ENCODE data around the gene TMEM208.
A peak's percentile ranks its signal among the peaks of the same experiment; 100 is the strongest.

Gene TMEM208

DNA sequence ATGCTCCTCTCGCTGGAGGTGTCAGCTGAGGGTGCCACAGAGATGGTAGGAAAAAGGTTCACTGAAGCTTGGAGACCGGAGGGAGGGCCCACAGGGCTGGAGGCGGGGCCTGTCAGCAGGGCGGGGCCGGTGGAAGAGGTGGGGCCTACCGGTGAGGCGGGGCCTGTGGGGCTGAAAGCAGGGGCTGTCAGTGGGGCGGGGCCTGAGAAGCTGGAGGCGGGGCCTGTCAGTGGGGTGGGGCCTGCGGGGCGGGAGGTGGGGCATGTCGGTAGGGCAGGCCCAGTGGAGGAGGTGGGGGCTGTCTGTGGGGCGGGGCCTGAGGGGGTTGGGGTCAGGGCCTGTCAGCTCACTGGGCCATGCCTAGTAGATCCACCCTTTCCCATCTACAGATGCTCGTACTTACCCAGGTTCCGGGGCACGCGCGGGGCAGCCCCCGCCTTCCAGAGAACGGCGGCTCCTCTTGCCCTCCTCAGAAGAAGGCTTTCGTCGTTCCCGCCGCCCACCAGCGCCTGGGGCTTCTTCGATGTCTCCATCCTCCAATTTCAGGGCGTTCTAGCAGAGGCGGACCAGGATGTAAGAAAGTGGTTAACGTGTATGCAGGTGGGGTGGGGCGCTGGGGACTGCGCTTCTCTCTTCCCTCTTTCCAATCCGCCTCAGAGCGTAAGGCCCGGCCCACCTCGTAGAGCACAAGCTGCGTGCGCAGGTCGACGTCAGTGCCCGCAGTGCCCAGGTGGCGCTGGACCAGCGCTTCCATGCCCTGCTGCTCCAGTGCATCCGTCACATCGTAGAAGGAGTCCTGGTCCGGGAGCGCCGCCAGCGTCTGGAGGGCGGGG, 9.8 kb downstream of the TMEM208 start:
- no peak overlapping the region for H3K9ac ChIP-seq (ENCODE audit: low read depth in 1 of 2, low read length in 2 of 2)
- no peaks in the 10 kb centered on the region for H3K27me3 ChIP-seq (ENCODE audit: control insufficient read depth in 1 of 2, insufficient read depth in 2 of 2, low read length in 2 of 2)
- no peak overlapping the region for H3K4me3 ChIP-seq (ENCODE audit: low read depth in 1 of 2, low read length in 2 of 2)
- H3K9me3 ChIP-seq (ENCODE audit: control insufficient read depth in 1 of 2, low read length in 2 of 2): no peaks in the 10 kb centered on the region
- peaks cover 13 to 15% of the 10 kb centered on the region in 2 donors for H3K4me1 ChIP-seq (ENCODE audit: control insufficient read depth in 1 of 2, insufficient read depth in 2 of 2, low read length in 2 of 2)
- peaks cover 23 to 53% of the 10 kb centered on the region in 2 donors for H3K36me3 ChIP-seq (ENCODE audit: control insufficient read depth in 1 of 2, insufficient read depth in 2 of 2, low read length in 2 of 2)
- H3K27ac ChIP-seq (ENCODE audit: low read depth, low read length): no peak overlapping the region

- H3K36me3 ChIP-seq (ENCODE audit: control insufficient read depth in 1 of 2, insufficient read depth in 2 of 2, low read length in 2 of 2): peaks cover 23 to 50% of the 10 kb centered on the region in 2 donors
- no peaks in the 10 kb centered on the region for H3K27me3 ChIP-seq (ENCODE audit: control insufficient read depth in 1 of 2, insufficient read depth in 2 of 2, low read length in 2 of 2)
- peaks cover 21 to 22% of the 10 kb centered on the region in 2 donors for H3K4me1 ChIP-seq (ENCODE audit: control insufficient read depth in 1 of 2, insufficient read depth in 2 of 2, low read length in 2 of 2)
- H3K9me3 ChIP-seq (ENCODE audit: control insufficient read depth in 1 of 2, low read length in 2 of 2): no peaks in the 10 kb centered on the region
- H3K9ac ChIP-seq (ENCODE audit: low read depth in 1 of 2, low read length in 2 of 2): no peak overlapping the region
- H3K4me3 ChIP-seq (ENCODE audit: low read depth in 1 of 2, low read length in 2 of 2): no peak overlapping the region
- H3K27ac ChIP-seq (ENCODE audit: low read depth, low read length): no peak overlapping the region
Measured at GRCh38 chr16:67237396-67238277, 10.7 kb downstream of the TMEM208 start.

DNA sequence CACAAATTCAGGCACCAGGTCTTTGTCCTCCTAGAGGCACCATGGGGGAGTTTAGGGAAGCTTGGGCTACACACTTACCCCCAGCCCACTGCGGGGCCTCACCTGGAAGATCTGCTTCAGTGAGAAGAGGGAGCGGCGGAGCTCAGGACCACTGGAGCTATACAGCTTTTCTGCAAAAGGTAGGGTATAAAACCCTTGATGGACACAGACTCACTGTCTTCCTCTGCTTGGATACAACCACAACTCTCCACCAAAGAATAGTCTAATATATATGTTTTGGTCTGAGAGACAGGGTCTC, 11.3 kb downstream of the TMEM208 start:
- no peaks in the 10 kb centered on the region for H3K27me3 ChIP-seq (ENCODE audit: control insufficient read depth in 1 of 2, insufficient read depth in 2 of 2, low read length in 2 of 2)
- peaks cover 23 to 50% of the 10 kb centered on the region in 2 donors for H3K36me3 ChIP-seq (ENCODE audit: control insufficient read depth in 1 of 2, insufficient read depth in 2 of 2, low read length in 2 of 2)
- peaks cover 22 to 26% of the 10 kb centered on the region in 2 donors for H3K4me1 ChIP-seq (ENCODE audit: control insufficient read depth in 1 of 2, insufficient read depth in 2 of 2, low read length in 2 of 2)
- no peak overlapping the region for H3K4me3 ChIP-seq (ENCODE audit: low read depth in 1 of 2, low read length in 2 of 2)
- no peak overlapping the region for H3K27ac ChIP-seq (ENCODE audit: low read depth, low read length)
- no peak overlapping the region for H3K9ac ChIP-seq (ENCODE audit: low read depth in 1 of 2, low read length in 2 of 2)
- H3K9me3 ChIP-seq (ENCODE audit: control insufficient read depth in 1 of 2, low read length in 2 of 2): no peaks in the 10 kb centered on the region

DNA sequence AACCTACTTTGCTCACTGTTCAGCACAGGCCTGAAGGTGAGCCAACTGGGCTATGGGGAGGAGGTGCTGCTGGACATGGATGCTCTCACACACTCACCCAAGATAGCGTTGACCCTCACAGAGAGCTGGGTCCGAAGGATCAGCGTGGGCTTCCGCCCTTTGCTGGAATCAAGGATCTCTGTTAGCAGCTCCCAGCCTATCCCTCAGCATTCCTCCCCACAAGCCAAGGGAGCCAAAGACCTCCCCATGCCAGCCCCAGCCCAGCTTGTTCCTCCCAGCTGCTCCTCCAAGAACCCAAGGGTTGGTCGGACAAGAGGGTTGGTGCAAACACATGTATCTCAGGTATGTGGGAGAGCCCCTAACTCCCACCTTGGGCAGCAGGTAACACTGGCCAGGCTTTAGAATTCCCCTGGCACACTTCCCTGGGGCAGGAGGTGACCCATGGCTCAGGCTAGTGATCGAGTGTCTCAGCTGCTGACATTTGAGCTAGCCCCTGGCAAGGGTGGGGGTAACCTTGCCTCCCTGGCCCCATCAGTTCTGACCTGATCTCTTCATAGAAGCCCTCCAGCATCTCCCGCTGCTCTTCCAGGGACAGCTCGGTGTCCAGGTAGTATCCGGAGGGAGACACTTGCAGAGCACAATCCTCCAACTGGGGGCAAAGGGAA, 12.0 kb downstream of the TMEM208 start:
- Histone ChIP-seq H3K27ac (ENCODE audit: low read depth, low read length) (no peak overlapping the region), H3K9me3 (ENCODE audit: control insufficient read depth in 1 of 2, low read length in 2 of 2) (no peaks in the 10 kb centered on the region), H3K4me3 (ENCODE audit: low read depth in 1 of 2, low read length in 2 of 2) (no peak overlapping the region), H3K36me3 (ENCODE audit: control insufficient read depth in 1 of 2, insufficient read depth in 2 of 2, low read length in 2 of 2) (peaks cover 19 to 46% of the 10 kb centered on the region in 2 donors), H3K4me1 (ENCODE audit: control insufficient read depth in 1 of 2, insufficient read depth in 2 of 2, low read length in 2 of 2) (peaks cover 28 to 33% of the 10 kb centered on the region in 2 donors), H3K9ac (ENCODE audit: low read depth in 1 of 2, low read length in 2 of 2) (no peak overlapping the region), H3K27me3 (ENCODE audit: control insufficient read depth in 1 of 2, insufficient read depth in 2 of 2, low read length in 2 of 2) (no peaks in the 10 kb centered on the region)

- no peaks in the 10 kb centered on the region for H3K9me3 ChIP-seq (ENCODE audit: control insufficient read depth in 1 of 2, low read length in 2 of 2)
Measured at GRCh38 chr16:67240506-67240905, 13.6 kb downstream of the TMEM208 start.

DNA sequence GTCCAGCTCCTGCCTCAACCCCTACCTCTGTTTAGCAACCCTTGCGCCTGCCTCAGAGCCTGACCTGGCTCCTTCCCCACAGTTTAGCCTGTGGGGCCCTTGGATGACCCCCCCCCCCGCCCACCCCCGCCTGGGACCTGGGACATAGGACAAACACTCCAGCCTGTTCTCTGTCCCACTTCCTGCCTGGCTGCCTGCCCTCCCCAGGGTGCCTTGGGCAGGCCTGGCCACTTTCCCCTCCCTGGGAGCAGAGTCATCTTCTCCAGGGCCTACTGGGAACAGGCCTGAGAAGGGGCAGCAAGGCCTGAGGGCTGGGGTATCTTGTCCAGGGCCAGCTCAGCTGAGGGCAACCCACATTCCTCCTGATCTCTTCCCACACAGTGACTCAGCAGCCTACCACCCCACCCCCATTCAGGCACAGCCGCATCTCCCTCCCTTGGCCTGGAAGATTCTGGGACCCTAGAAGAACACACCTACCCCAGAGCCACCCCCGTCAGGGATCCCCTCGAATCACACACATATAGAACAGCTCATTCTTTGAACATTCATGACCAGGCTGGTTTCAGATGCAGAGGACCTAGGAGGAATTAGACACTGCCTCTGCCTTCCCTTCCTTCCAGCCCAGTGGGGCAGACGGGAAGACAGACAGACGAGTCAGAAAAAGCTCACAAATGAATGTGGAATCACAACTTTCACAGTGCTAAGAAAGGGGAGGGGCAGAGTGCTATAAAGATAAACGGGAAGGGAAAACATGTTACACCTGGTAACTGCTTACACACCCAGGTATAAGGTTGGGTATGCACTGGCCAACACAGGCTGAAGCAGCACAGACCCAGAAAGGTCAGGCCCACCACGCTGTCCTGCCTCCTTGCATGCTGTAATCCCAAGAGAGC, 14.3 kb downstream of the TMEM208 start:
- H3K9me3 ChIP-seq (ENCODE audit: control insufficient read depth in 1 of 2, low read length in 2 of 2): no peaks in the 10 kb centered on the region
- H3K4me3 ChIP-seq (ENCODE audit: low read depth in 1 of 2, low read length in 2 of 2): peak overlapping the region; percentile 32 to 51
- H3K4me1 ChIP-seq (ENCODE audit: control insufficient read depth in 1 of 2, insufficient read depth in 2 of 2, low read length in 2 of 2): peaks cover 43 to 54% of the 10 kb centered on the region in 2 donors
- peak overlapping the region; percentile 84 for H3K27ac ChIP-seq (ENCODE audit: low read depth, low read length)
- peaks cover 8 to 31% of the 10 kb centered on the region in 2 donors for H3K36me3 ChIP-seq (ENCODE audit: control insufficient read depth in 1 of 2, insufficient read depth in 2 of 2, low read length in 2 of 2)
- H3K27me3 ChIP-seq (ENCODE audit: control insufficient read depth in 1 of 2, insufficient read depth in 2 of 2, low read length in 2 of 2): no peaks in the 10 kb centered on the region
- peak overlapping the region; percentile 44 to 70 for H3K9ac ChIP-seq (ENCODE audit: low read depth in 1 of 2, low read length in 2 of 2)

More at GRCh38 chr16:67240506-67240905, 13.6 kb downstream of the TMEM208 start:
- Histone ChIP-seq H3K27me3 (ENCODE audit: control insufficient read depth in 1 of 2, insufficient read depth in 2 of 2, low read length in 2 of 2) (no peaks in the 10 kb centered on the region), H3K36me3 (ENCODE audit: control insufficient read depth in 1 of 2, insufficient read depth in 2 of 2, low read length in 2 of 2) (peaks cover 16 to 38% of the 10 kb centered on the region in 2 donors), H3K4me3 (ENCODE audit: low read depth in 1 of 2, low read length in 2 of 2) (no peak overlapping the region), H3K27ac (ENCODE audit: low read depth, low read length) (peak overlapping the region; percentile 84), H3K9ac (ENCODE audit: low read depth in 1 of 2, low read length in 2 of 2) (no peak overlapping the region), H3K4me1 (ENCODE audit: control insufficient read depth in 1 of 2, insufficient read depth in 2 of 2, low read length in 2 of 2) (peaks cover 43 to 48% of the 10 kb centered on the region in 2 donors)

- Histone ChIP-seq H3K4me1 (ENCODE audit: control insufficient read depth in 1 of 2, insufficient read depth in 2 of 2, low read length in 2 of 2) (peaks cover 43 to 54% of the 10 kb centered on the region in 2 donors), H3K9ac (ENCODE audit: low read depth in 1 of 2, low read length in 2 of 2) (peak overlapping the region; percentile 0 to 47)
Measured at GRCh38 chr16:67242138-67242730, 15.3 kb downstream of the TMEM208 start.

DNA sequence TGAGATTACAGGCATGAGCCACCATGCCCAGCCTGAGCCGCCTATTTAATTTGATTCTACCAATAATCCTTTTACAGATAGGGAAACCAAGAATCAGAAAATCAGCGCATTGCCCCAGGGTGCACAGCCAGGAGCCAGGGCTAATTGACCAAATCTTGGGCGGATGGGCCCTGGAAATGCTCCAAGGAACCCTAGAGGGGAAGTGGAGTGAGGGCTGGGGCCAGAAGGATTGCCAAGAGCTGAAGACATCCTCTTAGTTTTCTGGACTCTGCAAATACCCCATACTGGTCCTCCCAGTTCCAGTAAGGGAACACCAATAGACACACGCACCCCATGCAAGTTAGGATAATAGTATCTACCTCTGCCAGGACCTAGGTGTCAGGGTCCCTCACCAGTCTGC, 16.6 kb downstream of the TMEM208 start:
- H3K36me3 ChIP-seq (ENCODE audit: control insufficient read depth in 1 of 2, insufficient read depth in 2 of 2, low read length in 2 of 2): peaks cover 3 to 11% of the 10 kb centered on the region in 2 donors
- no peaks in the 10 kb centered on the region for H3K9me3 ChIP-seq (ENCODE audit: control insufficient read depth in 1 of 2, low read length in 2 of 2)
- H3K9ac ChIP-seq (ENCODE audit: low read depth in 1 of 2, low read length in 2 of 2): peak overlapping the region in 1 of 2 donors; percentile 21
- peaks cover 50 to 63% of the 10 kb centered on the region in 2 donors for H3K4me1 ChIP-seq (ENCODE audit: control insufficient read depth in 1 of 2, insufficient read depth in 2 of 2, low read length in 2 of 2)
- H3K27ac ChIP-seq (ENCODE audit: low read depth, low read length): peak overlapping the region; percentile 60
- peaks cover 0 to 7% of the 10 kb centered on the region in 2 donors for H3K27me3 ChIP-seq (ENCODE audit: control insufficient read depth in 1 of 2, insufficient read depth in 2 of 2, low read length in 2 of 2)
- no peak overlapping the region for H3K4me3 ChIP-seq (ENCODE audit: low read depth in 1 of 2, low read length in 2 of 2)

More at GRCh38 chr16:67242138-67242730, 15.3 kb downstream of the TMEM208 start:
- no peaks in the 10 kb centered on the region for H3K9me3 ChIP-seq (ENCODE audit: control insufficient read depth in 1 of 2, low read length in 2 of 2)
- no peak overlapping the region for H3K27ac ChIP-seq (ENCODE audit: low read depth, low read length)
- no peaks in the 10 kb centered on the region for H3K27me3 ChIP-seq (ENCODE audit: control insufficient read depth in 1 of 2, insufficient read depth in 2 of 2, low read length in 2 of 2)
- no peak overlapping the region for H3K4me3 ChIP-seq (ENCODE audit: low read depth in 1 of 2, low read length in 2 of 2)
- H3K36me3 ChIP-seq (ENCODE audit: control insufficient read depth in 1 of 2, insufficient read depth in 2 of 2, low read length in 2 of 2): peaks cover 7 to 24% of the 10 kb centered on the region in 2 donors

Data from duodenal mucosa (tissue), 2 donors.